Activated CD4-positive, alpha-beta T cell treated with anti-CD3 and anti-CD28 coated beads, Interleukin-2, Interleukin-4, amounts not matched to agents 100 ng/mL and 50 ng/mL, durations not matched to agents 16 hours and 8 hours (primary cell): ENCODE measurements around the gene GOLGA8K.
"Not testable (repeated sequence)": the region's sequence is repeated elsewhere in the genome, so short reads cannot be mapped to it uniquely, and the experiment has no call there.

Experiments
- DNase-seq: peaks from one replicate; pipeline ENCODE4 v3.0.0-alpha.2; 2020; ENCODE audit warnings: low spot score

The GOLGA8K gene

DNA sequence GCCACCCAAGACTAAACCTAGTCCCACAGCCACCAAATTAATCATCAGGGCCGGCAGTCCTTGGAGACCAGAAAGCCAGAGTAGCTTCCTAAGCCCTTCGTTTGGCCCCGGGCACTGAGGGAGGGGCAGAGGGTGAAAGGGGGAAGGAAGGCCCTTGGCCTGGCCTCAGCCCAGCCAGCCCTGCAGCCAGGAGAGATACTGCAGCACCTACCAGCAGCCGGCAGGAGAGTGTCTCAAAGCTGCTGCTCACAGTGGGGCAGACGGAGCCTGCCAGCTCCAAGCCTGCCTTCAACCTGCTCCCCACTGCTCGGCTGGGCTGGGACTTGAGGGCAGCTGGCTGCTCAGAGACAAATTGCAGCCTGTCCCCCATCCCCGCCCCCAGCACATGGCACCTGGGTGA lies 50.3 kb downstream of the GOLGA8K start:
- DNase-seq, result not testable (repeated sequence)

GRCh38 chr15:32350563-32351220 lies 52.4 kb downstream of the GOLGA8K start:
- DNase-seq, result not testable (repeated sequence)

- DNase-seq, result not testable (repeated sequence)
Observed at GRCh38 chr15:32347037-32347436, 56.1 kb downstream of the GOLGA8K start.

DNA sequence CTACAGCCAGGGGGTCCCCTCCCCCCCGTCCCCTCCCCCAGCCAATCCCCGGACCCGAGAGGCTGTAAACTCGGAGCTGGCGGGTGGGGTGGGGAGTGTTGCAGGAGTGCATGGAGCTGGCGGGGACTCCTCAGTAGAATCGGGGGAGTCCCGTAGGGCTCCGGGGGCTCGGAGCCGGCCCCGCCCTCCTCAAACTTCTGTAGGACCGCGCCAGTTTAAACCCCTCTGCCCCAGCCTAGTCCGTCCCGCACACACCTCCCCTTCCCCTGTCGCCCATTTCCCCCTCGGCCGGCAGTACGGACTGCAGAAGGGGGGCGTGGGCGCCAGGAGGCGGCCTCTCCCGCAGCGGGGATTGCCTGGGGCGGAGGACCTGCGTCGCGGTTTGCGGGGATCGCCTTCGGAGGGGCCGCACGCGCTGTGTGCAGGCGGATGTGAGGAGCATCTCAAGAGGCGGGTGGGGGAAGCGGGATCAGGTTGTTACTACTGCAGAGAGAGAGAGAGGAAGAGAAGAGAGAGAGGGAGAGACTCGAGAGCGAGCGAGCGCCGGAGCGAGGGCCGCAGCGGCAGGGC lies 57.0 kb downstream of the GOLGA8K start:
- not testable (repeated sequence) for DNase-seq

DNA sequence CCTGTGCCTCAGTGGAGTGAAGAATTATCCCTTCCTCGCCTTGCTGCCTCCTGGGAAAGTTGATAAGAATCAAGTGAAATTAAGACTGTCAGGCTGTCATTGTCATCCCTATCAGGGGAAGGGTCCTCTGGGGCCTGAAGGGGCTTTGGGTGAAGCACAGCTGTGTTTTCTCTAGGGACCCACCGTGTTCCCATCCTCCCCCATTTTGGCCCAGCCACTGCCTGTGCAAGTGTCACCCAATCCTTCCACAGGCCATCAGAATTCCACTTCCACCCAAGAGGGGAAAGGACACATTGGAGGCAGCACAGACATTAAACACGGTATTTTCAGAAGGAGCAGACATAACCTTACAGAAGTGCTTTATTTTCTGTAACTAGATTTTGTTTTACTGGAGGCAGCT lies 59.2 kb downstream of the GOLGA8K start:
- not testable (repeated sequence) for DNase-seq
